HG02588 (cell line): Measurements from ENCODE around the gene CEL.

Source experiments
- ATAC-seq: cut with Tn5 transposase; IDR thresholded peaks from one replicate; pipeline ENCODE4 v1.9.1; 2021; ENCODE audit warnings: mild to moderate bottlenecking, moderate library complexity; ENCODE audit not compliant: unreplicated experiment

CEL gene

DNA sequence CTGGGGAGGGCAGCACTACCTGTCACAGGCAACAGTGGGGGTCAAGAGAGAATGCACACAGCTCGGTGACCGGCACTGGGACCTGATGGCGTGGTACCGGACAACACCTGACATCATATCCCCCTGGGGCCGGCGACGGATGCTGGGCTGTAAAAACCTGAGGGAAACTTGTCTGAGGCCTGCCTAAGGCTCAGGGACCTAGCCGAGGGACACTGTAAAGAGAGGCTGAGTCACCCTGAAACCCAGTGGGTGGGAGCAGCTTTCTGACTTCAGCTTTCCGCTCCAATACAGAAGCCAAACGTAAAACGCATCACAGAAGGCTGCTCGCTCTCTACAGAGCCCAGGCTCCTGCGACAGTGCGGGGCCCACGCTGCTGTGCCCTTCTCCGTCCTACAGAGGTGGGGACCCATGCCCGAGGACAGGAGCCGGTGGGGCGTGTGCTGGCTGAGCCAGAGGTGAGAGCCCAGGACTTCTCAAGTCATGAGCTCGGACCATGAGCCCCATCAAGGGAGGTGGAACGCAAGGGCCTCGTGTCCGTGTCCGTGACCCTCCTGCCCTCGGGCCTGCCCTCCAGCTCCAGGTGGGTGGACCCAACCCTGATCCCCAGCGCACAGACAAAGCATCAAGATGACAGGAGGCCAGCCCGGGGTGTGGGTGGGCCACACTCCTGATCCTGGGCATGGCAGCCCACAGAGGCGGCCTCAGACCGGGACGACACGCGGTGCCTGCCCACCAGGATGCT lies 54.0 kb downstream of the CEL start:
- ATAC-seq: peak; percentile 61

DNA sequence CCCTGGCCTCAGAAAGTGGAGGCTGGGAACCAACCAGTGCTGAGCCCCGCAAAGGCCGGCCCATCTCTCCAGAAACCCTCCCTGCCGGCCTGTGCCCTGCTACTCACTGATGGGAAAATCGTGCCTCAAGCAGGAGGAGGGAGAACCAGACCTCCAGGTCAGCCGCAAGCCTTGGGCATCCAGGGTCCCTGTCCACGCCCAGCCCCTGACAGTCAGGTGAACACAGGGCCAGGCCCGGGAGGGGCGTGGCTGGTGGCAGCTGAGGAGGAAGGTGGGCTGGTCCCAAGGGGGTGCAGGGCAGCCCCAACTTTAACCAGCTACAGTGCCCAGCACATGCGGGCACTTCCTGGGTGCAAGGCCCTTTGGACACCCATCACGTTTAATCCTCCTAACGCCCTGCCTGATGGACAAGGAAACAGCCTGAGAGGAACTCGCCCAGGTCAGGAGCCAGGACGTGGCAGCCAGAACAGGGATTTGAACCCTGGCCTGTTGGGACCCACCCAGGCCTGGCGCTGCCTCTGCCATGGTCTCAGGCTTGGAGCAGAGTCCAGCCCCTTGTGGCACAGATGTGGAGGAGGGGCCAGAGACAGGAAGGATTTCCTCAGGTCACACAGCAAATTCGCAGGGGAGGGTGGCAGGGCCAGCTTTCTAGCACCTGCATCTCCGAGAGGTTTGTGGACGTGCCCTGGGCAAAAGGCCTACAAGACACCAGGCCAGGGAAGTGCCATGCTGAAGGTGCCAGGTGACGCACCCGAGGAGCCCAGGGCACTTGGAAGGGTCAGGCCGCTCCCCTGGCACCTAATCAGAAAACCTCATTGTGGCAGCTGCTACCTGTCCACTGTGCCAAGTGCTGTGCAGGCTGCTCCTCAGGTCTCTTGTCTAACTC lies 54.8 kb downstream of the CEL start:
- ATAC-seq: no peak

DNA sequence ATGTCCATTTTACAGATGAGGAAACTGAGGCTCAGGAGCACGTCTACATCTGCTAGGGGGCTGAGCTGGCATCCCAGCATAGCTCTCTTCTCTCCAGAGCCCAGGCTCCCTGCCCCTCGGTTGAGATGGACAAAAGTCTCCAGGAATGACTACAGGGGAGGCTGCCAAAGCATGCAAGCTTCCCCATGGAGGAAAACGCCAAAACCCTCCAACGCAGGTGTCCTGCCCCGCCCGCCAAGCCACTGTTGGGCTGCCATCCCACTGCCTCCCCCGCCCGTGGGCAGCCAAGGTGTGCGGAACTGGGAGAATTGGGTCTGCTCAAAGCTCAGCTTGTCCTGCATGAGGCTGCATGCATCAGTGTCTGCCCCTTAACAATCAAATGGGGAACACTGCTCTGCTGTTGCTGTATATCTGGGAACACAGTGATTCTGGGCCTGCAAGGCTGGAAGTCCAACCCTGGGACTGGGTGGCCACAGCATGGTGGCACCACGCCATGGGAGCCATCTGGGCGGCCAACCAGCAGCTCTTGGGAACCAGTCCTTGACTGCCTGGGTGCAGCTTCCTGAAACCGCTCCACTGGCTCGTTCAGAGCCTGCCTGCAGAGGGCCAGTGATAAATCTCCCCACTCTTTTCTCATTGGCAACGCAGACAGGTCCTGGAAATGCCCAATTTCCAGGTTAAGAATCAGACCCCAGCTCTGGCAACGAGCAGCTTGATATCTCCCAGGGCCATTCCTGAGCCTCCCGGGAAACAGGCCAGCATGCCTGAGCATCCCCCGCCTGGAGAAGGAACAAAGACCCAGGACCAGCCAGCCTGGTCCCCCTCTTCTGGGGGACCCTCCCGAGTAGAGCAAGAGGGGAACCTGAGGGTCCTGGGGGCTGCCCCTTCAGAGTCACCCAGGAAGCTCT lies 55.7 kb downstream of the CEL start:
- ATAC-seq: no peak

DNA sequence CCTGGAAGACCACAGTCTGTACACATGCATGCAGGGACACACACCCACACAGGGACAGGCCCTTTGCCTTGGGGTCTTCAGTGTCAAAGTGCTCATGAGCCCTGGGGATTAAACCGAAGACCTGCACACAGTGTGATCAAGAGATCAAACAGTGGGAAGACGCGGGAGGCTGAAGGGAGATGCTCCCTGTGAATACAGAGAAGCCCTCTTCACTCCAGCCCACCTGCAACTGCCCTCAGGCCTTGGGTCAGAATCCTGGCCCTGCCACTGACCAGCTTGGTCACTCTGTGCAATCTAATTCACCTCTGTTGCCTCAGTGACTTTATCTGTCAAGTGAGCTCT lies 56.4 kb downstream of the CEL start:
- ATAC-seq: no peak

DNA sequence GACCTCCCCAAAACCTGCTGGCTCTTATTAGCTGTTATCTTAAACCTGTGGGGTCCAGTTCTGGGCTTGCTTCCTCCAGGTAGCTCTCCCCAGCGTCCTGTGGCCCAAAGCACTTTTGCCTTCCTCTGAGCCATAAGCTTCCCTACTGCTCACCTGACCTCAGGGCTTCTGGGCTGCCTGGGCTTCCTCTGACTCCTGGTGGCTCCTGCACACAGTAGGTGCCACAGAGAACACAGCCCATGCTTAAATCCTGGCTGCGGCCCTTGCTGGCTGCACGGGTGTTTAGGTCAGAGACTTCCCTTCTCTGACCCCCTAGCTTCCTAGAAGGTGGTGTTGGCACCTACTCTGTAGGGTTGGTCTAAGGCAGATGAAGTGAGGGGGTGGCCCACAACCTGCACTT lies 56.8 kb downstream of the CEL start:
- ATAC-seq: no peak

DNA sequence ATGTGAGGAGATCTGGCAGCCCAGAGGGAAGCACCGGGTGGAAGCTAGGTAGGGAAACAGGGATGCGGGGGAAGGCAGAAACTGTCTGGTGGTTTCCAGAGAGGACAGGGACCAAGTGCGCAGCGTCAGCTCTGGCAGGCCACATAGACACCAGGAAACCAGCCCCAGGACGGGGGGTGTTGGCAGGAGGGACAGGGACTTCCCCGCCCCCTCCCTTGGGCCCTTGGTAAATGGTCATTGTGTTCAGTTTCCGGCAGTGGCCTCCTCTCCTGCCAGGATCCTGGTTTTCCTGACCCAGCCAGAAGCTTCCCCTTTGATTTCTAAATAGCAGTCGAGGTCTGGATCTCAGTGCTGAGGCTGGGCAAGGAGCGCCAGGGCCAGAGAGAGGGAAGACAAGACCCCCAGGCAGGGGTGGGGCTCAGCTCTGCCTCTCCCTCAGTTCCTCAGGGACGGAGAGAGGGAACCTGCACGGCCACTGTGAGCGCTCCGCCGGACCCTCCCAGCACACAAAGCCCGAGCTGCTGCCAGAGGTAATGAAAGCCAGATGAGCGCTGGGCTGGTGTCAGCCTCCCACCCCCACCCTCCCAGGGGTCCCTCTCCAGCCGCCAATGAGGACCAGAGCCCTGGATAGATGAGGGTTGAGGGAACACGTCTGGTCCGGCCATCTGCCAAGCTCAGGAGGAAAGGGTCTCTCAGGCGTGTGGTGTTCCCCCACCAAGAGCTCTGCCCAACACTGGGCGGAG lies 57.5 kb downstream of the CEL start:
- ATAC-seq: no peak

DNA sequence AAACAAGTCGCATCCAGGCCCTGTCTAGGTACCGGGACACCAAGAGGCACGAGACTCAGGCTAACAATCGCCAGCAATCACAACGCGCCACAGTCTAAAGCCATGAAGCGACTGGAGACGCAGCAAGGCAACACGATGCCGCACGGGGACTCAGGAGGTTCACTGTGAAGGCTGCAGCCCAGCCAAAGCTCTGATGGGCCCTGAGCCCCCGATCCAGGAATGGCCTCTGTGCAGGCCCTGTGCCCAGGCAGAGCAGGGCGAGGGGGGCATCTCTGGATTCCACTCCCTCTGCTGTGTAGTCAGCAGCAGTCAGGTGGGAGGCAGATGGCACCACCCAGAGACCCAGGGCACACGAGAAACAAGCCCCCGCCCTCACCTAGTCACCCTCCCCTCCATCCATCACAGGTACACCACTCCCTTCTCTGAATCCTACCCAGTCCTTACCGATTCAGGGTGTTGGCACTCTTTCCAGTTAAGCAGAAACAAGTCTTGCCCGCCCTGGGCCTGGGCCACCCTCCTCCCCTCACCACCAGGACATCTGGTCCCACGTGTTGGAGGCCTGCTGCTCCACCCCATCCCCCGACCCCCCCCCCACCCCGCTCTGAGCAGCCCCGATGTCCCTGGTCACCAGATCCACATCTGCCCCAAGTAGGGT lies 58.2 kb downstream of the CEL start:
- ATAC-seq: no peak

DNA sequence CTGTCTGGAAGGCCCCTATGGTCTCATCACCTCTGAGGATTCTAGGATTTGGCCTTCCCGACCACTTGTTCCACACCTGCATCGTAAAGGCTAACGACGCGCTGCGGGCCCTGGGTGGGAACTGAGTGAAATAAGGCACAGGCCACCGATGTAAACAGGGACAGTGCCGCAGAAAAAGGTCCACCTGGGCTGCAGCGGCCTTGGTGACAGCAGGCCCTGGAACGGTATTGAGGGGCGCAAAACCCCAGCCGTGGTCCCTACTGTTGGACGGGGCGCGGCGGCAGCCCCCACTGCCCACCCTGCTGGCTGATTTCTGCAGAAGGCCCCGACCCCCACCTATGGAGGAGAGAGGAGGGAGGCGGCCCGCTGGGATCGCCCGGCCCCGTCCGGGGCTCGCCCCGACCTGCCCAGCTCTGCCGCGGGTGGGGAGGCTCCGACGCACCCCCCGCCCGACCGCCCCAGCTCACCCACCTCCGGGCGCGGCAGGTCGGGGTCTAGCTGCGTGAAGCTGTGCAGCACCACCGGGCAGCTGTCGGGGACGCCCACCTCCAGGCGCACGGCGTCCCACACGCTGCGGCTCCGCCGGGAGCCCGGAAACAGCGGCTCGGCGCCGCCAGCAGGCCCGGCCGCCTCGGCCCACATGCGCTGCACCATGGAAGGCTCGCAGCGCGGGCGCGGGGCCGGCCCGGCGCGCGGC lies 58.9 kb downstream of the CEL start:
- no peak for ATAC-seq
